DND-41 (cell line): ENCODE measurements around the gene MFF.

Source experiments
- CTCF ChIP-seq: IDR thresholded peaks from 2 replicates; pipeline ENCODE4 v1.5.1; 2012; ENCODE audit warnings: borderline replicate concordance, low read length, moderate library complexity, mild to moderate bottlenecking; ENCODE audit not compliant: poor library complexity, severe bottlenecking; ENCODE audit errors: extremely low read depth
- EZH2 ChIP-seq: IDR thresholded peaks from 3 replicates; pipeline ENCODE4 v1.6.1; 2012; ENCODE audit warnings: borderline replicate concordance, low read depth, mild to moderate bottlenecking, moderate library complexity, low read length, inconsistent platforms; ENCODE audit not compliant: severe bottlenecking

- no peak for TF ChIP-seq CTCF
- TF ChIP-seq EZH2, result no peak
Measured at GRCh38 chr2:227370791-227371312, 45.8 kb downstream of the MFF start.
